Peyer's patch (tissue), 4 donors: ENCODE measurements around the gene CFAP107. TPM values are rescaled to one million over a fixed set of nuclear protein-coding genes. Genes with fewer than 3 reads are reported as not detected.
"Not testable (repeated sequence)": the region's sequence is repeated elsewhere in the genome, so short reads cannot be mapped to it uniquely, and the experiment has no call there.

Experiments
- DNase-seq, 3 donors: peaks; one replicate each; pipeline ENCODE4 v3.0.0-alpha.2; 2017 to 2019
- H3K27ac ChIP-seq, 4 donors: fragments of 200-600 bp; sonication (generic); one replicate each; pipeline ENCODE4 v1.5.1; 2016 to 2019
- H3K27me3 ChIP-seq, 2 donors: fragments of 200-600 bp; sonication (generic); one replicate each; pipeline ENCODE4 v1.5.1; 2019
- H3K36me3 ChIP-seq, 3 donors: fragments of 200-600 bp; sonication (generic); one replicate each; pipeline ENCODE4 v1.5.1; 2016 to 2019
- H3K4me1 ChIP-seq, 4 donors: fragments of 200-600 bp; sonication (generic); one replicate each; pipeline ENCODE4 v1.5.1; 2016 to 2019
- H3K4me3 ChIP-seq, 4 donors: fragments of 200-600 bp; sonication (generic); 1 replicate in 3 of 4; 2 replicates in 1 of 4; pipeline ENCODE4 v1.5.1; 2016 to 2019; ENCODE audit warnings: mild to moderate bottlenecking in 1 of 4
- H3K9me3 ChIP-seq, 4 donors: fragments of 200-600 bp; sonication (generic); one replicate each; pipeline ENCODE4 v1.5.1; 2016 to 2019; ENCODE audit warnings: mild to moderate bottlenecking in 1 of 4
- POLR2A ChIP-seq, 2 donors: fragments of 450-650 bp; IDR thresholded peaks; one replicate each; pipeline ENCODE4 v1.5.1; 2017; ENCODE audit warnings: antibody characterized with exemption in 2 of 2, mild to moderate bottlenecking in 2 of 2, moderate library complexity in 2 of 2
- total RNA-seq, 4 donors: library from RNA; depleted of rRNA; stranded (reverse); fragments of >200 nt; gene quantifications; one replicate each; pipeline ENCODE4 v1.1.0, GENCODE V29; 2016
- TF ChIP-seq, protein P1 (sequence below), 6 experiments: fragments of 450-650 bp in 4 of 6; fragments of 200-600 bp in 2 of 6; sonication (generic) in 1 of 6; IDR thresholded peaks; one replicate each; pipeline ENCODE4 v1.5.1; 2017 to 2019; ENCODE audit warnings: antibody characterized with exemption in 6 of 6, mild to moderate bottlenecking in 3 of 6, moderate library complexity in 1 of 6

CFAP107 gene
- total RNA-seq, 4 donors from 2014 or later = not detected

DNA sequence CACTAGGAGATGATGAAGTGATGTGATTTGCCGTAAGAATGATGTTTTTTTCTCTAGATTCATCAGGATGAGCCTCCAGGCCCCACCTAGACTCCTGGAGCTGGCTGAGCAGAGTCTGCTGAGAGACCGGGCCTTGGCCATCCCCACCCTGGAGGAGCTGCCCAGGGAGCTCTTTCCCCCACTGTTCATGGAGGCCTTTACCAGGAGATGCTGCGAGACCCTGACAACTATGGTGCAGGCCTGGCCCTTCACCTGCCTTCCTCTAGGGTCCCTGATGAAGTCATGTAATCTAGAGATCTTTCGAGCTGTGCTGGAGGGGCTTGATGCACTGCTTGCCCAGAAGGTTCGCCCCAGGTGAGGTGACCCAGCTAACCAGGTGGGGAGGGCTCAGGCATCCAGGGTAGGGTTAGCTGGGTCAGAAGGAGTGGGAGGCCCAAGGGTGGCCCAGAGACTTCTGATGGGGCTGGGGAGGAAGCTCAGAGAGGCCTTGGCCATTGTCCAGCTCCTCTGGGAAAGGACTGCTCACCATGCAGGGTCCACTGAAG is 28.9 kb downstream of the CFAP107 start:
- TF ChIP-seq POLR2A (IDR thresholded peaks at IDR 0.05) = no peak
- TF ChIP-seq, protein P1, sequence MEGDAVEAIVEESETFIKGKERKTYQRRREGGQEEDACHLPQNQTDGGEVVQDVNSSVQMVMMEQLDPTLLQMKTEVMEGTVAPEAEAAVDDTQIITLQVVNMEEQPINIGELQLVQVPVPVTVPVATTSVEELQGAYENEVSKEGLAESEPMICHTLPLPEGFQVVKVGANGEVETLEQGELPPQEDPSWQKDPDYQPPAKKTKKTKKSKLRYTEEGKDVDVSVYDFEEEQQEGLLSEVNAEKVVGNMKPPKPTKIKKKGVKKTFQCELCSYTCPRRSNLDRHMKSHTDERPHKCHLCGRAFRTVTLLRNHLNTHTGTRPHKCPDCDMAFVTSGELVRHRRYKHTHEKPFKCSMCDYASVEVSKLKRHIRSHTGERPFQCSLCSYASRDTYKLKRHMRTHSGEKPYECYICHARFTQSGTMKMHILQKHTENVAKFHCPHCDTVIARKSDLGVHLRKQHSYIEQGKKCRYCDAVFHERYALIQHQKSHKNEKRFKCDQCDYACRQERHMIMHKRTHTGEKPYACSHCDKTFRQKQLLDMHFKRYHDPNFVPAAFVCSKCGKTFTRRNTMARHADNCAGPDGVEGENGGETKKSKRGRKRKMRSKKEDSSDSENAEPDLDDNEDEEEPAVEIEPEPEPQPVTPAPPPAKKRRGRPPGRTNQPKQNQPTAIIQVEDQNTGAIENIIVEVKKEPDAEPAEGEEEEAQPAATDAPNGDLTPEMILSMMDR (IDR thresholded peaks at IDR 0.05) = no peak
- no peaks in the 10 kb centered on the region for H3K27me3 ChIP-seq
- H3K36me3 ChIP-seq = no peaks in the 10 kb centered on the region
- H3K4me3 ChIP-seq = no peak overlapping the region
- no peaks in the 10 kb centered on the region for H3K9me3 ChIP-seq
- no peak overlapping the region for H3K27ac ChIP-seq
- no peaks in the 10 kb centered on the region for H3K4me1 ChIP-seq
- no peak for DNase-seq

DNA sequence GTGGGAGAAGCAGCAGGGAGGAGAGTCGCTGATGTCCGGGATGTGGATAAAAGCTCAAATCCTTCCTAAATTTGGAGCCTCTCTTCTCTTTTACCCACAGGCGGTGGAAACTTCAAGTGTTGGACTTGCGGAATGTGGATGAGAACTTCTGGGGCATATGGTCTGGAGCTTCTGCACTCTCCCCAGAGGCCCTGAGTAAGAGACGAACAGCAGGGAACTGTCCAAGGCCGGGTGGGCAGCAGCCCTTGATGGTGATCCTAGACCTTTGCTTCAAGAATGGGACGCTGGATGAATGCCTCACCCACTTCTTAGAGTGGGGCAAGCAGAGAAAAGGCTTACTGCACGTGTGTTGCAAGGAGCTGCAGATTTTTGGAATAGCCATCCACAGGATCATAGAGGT is 29.4 kb downstream of the CFAP107 start:
- no peak overlapping the region for H3K4me3 ChIP-seq

DNA sequence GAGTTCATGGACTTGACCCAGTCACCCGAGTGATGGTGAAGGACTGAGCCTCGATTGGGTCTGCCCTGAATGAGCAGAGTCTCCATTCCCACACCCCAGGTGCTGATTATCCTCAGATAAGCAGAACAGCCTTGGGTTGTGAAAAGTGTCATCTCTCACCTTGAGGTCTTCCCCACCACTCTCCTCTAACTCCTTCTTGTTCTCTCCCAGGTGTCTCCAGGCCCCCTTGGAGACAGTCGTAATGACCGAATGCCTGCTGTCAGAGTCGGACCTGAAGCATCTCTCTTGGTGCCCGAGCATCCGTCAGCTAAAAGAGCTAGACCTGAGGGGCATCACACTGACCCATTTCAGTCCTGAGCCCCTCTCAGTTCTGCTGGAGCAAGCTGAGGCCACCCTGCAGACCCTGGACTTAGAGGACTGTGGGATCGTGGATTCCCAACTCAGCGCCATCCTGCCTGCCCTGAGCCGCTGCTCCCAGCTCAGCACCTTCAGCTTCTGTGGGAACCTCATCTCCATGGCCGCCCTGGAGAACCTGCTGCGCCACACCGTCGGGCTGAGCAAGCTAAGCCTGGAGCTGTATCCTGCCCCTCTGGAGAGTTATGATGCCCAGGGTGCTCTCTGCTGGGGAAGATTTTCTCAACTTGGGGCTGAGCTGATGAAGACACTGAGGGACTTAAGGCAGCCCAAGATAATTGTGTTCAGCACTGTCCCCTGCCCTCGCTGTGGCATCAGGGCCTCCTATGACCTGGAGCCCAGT is 31.0 kb downstream of the CFAP107 start:
- Histone ChIP-seq H3K36me3 (no peaks in the 10 kb centered on the region), H3K4me1 (no peaks in the 10 kb centered on the region), H3K9me3 (no peaks in the 10 kb centered on the region), H3K4me3 (no peak overlapping the region), H3K27me3 (no peaks in the 10 kb centered on the region), H3K27ac (no peak overlapping the region)
- no peak for DNase-seq
- TF ChIP-seq, protein P1 (IDR thresholded peaks at IDR 0.05) = no peak
- no peak for TF ChIP-seq POLR2A (IDR thresholded peaks at IDR 0.05)

More for the DNA sequence above, 29.4 kb downstream of the CFAP107 start:
- H3K9me3 ChIP-seq = no peaks in the 10 kb centered on the region
- no peaks in the 10 kb centered on the region for H3K4me1 ChIP-seq
- no peak overlapping the region for H3K27ac ChIP-seq
- TF ChIP-seq, protein P1 (IDR thresholded peaks at IDR 0.05) = no peak
- H3K36me3 ChIP-seq = no peaks in the 10 kb centered on the region
- H3K27me3 ChIP-seq = no peaks in the 10 kb centered on the region
- no peak for DNase-seq

DNA sequence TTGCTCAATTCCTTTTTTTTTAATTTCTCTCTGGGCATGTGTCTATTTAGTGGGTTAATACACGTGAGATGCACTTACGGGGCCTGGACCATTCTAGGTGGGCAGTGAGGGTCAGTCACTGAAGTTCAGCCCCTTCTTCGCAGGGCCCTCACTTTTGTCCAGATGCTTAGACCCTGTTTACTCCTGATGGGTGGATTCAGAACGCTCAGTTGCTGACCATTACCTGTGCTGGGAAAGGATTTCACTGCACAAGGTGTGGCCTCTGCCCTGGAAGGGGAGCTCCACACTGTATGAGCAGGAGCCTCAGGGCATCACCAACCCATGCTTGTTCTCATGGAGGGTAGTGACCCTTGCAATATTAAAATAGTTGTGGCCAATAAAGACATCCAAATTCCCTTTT is 32.1 kb downstream of the CFAP107 start:
- no peaks in the 10 kb centered on the region for H3K36me3 ChIP-seq
- H3K27me3 ChIP-seq = no peaks in the 10 kb centered on the region
- no peaks in the 10 kb centered on the region for H3K9me3 ChIP-seq
- H3K27ac ChIP-seq = no peak overlapping the region
- H3K4me3 ChIP-seq = no peak overlapping the region
- no peaks in the 10 kb centered on the region for H3K4me1 ChIP-seq
- TF ChIP-seq, protein P1 (IDR thresholded peaks at IDR 0.05) = no peak
- no peak for TF ChIP-seq POLR2A (IDR thresholded peaks at IDR 0.05)
- no peak for DNase-seq

DNA sequence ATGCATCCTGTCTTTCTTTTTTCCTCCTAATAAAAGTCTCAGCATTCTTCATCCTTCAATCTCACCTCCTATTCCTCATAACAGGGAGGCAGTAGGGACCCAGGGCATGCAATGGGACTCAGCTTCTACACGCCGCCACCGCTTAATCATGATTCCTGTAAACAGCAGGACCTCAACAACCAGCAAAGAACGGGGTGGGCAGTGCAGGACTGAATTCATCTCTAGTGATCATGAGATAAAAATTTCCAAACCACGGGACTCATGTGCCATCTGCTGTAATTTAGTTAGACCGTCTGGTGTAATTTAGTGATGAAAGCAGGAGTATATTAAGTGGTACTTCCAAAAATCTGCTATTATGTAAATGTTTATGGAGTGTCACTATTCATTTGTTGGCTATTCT is 32.9 kb downstream of the CFAP107 start:
- no peak for DNase-seq
- Histone ChIP-seq H3K27me3 (no peaks in the 10 kb centered on the region), H3K36me3 (no peaks in the 10 kb centered on the region), H3K27ac (no peak overlapping the region), H3K9me3 (peaks cover 0 to 2% (median 0%) of the 10 kb centered on the region in 4 donors), H3K4me3 (no peak overlapping the region), H3K4me1 (no peaks in the 10 kb centered on the region)
- TF ChIP-seq, protein P1 (IDR thresholded peaks at IDR 0.05) = no peak
- TF ChIP-seq POLR2A (IDR thresholded peaks at IDR 0.05) = no peak

DNA sequence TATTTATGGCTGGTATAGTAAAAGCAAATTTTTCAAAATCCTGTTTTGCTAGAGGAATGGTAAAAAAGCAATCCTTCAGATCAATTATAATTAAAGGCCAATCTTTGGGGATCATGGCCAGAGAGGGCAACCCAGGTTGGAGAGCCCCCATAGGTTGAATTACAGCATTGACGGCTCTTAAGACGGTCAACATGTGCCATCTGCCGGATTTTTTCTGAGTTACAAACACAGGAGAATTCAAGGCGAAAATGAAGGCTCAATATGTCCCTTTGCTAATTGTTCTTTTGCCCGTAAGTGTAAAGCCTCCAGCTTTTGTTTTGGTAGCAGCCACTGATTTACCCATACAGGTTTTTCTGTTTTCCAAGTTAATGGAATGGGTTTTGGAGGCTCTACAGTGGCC is 35.5 kb downstream of the CFAP107 start:
- not testable (repeated sequence) for DNase-seq, H3K36me3 ChIP-seq, H3K4me1 ChIP-seq, H3K27ac ChIP-seq, H3K4me3 ChIP-seq, H3K27me3 ChIP-seq
- peaks cover 0 to 12% (median 5%) of the 10 kb centered on the region in 4 donors for H3K9me3 ChIP-seq
